Astrocyte (in vitro differentiated cells and primary cell): Measurements from ENCODE around the gene PFDN6. TPM values are rescaled to one million over a fixed set of nuclear protein-coding genes. Genes with fewer than 3 reads are reported as not detected.
"Not testable (repeated sequence)": the region's sequence is repeated elsewhere in the genome, so short reads cannot be mapped to it uniquely, and the experiment has no call there.

Source experiments
- DNase-seq: peaks from one replicate; pipeline ENCODE4 v3.0.0-alpha.2; 2010; ENCODE audit warnings: low read depth
- FAIRE-seq: peaks from 2 replicates; lab custom pipeline; 2011; peaks lifted over from hg19 to GRCh38; lab: Jason Lieb, UNC
- H2AFZ ChIP-seq: 2 replicates; pipeline ENCODE4 v1.6.0; 2012; ENCODE audit warnings: low read depth, low read length, inconsistent platforms
- H3K27ac ChIP-seq: 2 replicates; pipeline ENCODE4 v1.5.1; 2011; ENCODE audit warnings: low read depth, low read length, inconsistent platforms
- H3K27me3 ChIP-seq: 2 replicates; pipeline ENCODE4 v1.6.0; 2011; ENCODE audit warnings: low read length, inconsistent platforms; ENCODE audit not compliant: insufficient read depth
- H3K36me3 ChIP-seq: 2 replicates; pipeline ENCODE4 v1.5.1; 2011; ENCODE audit warnings: low read length, inconsistent platforms; ENCODE audit not compliant: insufficient read depth
- H3K4me1 ChIP-seq: 2 replicates; pipeline ENCODE4 v1.5.1; 2011; ENCODE audit warnings: low read length, inconsistent platforms; ENCODE audit not compliant: insufficient read depth
- H3K4me2 ChIP-seq: 2 replicates; pipeline ENCODE4 v1.6.0; 2012; ENCODE audit warnings: low read length, inconsistent platforms
- H3K4me3 ChIP-seq: 2 replicates; pipeline ENCODE4 v1.5.1; 2011; ENCODE audit warnings: low read depth, mild to moderate bottlenecking, low read length, inconsistent platforms; ENCODE audit not compliant: insufficient read depth
- H3K79me2 ChIP-seq: 2 replicates; pipeline ENCODE4 v1.6.0; 2012; ENCODE audit warnings: mild to moderate bottlenecking, low read length, inconsistent platforms; ENCODE audit not compliant: insufficient read depth
- H3K9ac ChIP-seq: 2 replicates; pipeline ENCODE4 v1.6.0; 2012; ENCODE audit warnings: mild to moderate bottlenecking, low read length, inconsistent platforms
- H3K9me3 ChIP-seq: 2 replicates; pipeline ENCODE4 v1.5.1; 2012; ENCODE audit warnings: low read depth, mild to moderate bottlenecking, low read length, inconsistent platforms; ENCODE audit not compliant: insufficient read depth
- H4K20me1 ChIP-seq: 2 replicates; pipeline ENCODE4 v1.6.0; 2012; ENCODE audit warnings: low read length, inconsistent platforms; ENCODE audit not compliant: insufficient read depth
- H3K27ac Mint-ChIP-seq: one replicate; pipeline ENCODE4 v1.8.0; 2021; ENCODE audit warnings: mild to moderate bottlenecking, mixed read lengths; ENCODE audit not compliant: unreplicated experiment
- H3K27me3 Mint-ChIP-seq: one replicate; pipeline ENCODE4 v1.8.0; 2021; ENCODE audit warnings: low read depth, mixed read lengths; ENCODE audit not compliant: unreplicated experiment
- H3K36me3 Mint-ChIP-seq: one replicate; pipeline ENCODE4 v1.8.0; 2021; ENCODE audit warnings: low read depth, mixed read lengths; ENCODE audit not compliant: unreplicated experiment
- H3K4me1 Mint-ChIP-seq: one replicate; pipeline ENCODE4 v1.8.0; 2021; ENCODE audit warnings: low read depth, mixed read lengths; ENCODE audit not compliant: unreplicated experiment
- H3K4me3 Mint-ChIP-seq: one replicate; pipeline ENCODE4 v1.8.0; 2021; ENCODE audit warnings: mild to moderate bottlenecking, moderate library complexity, mixed read lengths; ENCODE audit not compliant: unreplicated experiment
- H3K9me3 Mint-ChIP-seq: one replicate; pipeline ENCODE4 v1.8.0; 2021; ENCODE audit warnings: mild to moderate bottlenecking, mixed read lengths; ENCODE audit not compliant: unreplicated experiment
- CTCF ChIP-seq: IDR thresholded peaks from 2 replicates; pipeline ENCODE4 v1.5.1; 2011; ENCODE audit warnings: low read depth, mild to moderate bottlenecking, inconsistent platforms, low read length, moderate library complexity; ENCODE audit not compliant: insufficient read depth
- EZH2 ChIP-seq: IDR thresholded peaks from 2 replicates; pipeline ENCODE4 v1.6.1; 2012; ENCODE audit warnings: mild to moderate bottlenecking, low read length, inconsistent platforms; ENCODE audit not compliant: insufficient read depth
- total RNA-seq: library from RNA; stranded (reverse); gene quantifications from 2 replicates; pipeline ENCODE4 v1.2.1, GENCODE V29; 2021

Gene PFDN6
- total RNA-seq, 1 donor from 2014 or later, result 56.7 TPM

GRCh38 chr6:33273924-33274902 lies 15.2 kb upstream of the PFDN6 start:
- peak overlapping the region; percentile 90 for H3K9ac ChIP-seq
- peak overlapping the region; percentile 100 for H3K4me3 Mint-ChIP-seq
- H3K4me3 ChIP-seq, result peak overlapping the region; percentile 97
- no peaks in the 10 kb centered on the region for H3K27me3 ChIP-seq
- H3K27ac ChIP-seq, result no peak overlapping the region
- no peak for TF ChIP-seq EZH2
- H4K20me1 ChIP-seq, result peaks cover 63% of the 10 kb centered on the region
- peaks cover 49% of the 10 kb centered on the region for H3K4me1 ChIP-seq
- no peaks in the 10 kb centered on the region for H3K9me3 ChIP-seq
- no peak for DNase-seq
- H3K4me1 Mint-ChIP-seq, result peaks cover 26% of the 10 kb centered on the region
- H2AFZ ChIP-seq, result no peak overlapping the region
- H3K27ac Mint-ChIP-seq, result peak overlapping the region; percentile 77
- H3K36me3 ChIP-seq, result peaks cover 44% of the 10 kb centered on the region
- FAIRE-seq, result no peak
- H3K4me2 ChIP-seq, result peak overlapping the region; percentile 95
- H3K9me3 Mint-ChIP-seq, result no peaks in the 10 kb centered on the region
- H3K27me3 Mint-ChIP-seq, result no peaks in the 10 kb centered on the region
- H3K36me3 Mint-ChIP-seq, result peaks cover 15% of the 10 kb centered on the region
- H3K79me2 ChIP-seq, result peaks cover 62% of the 10 kb centered on the region

GRCh38 chr6:33275795-33276580 lies 13.4 kb upstream of the PFDN6 start:
- H3K79me2 ChIP-seq, result peaks cover 46% of the 10 kb centered on the region
- Mint-ChIP-seq H3K4me3 (peak overlapping the region; percentile 100), H3K4me1 (peaks cover 26% of the 10 kb centered on the region), H3K27ac (peak overlapping the region; percentile 95), H3K36me3 (peaks cover 17% of the 10 kb centered on the region)
- peak overlapping the region; percentile 43 for H3K27ac ChIP-seq
- not testable (repeated sequence) for H3K27me3 ChIP-seq, H2AFZ ChIP-seq, FAIRE-seq, H3K27me3 Mint-ChIP-seq, DNase-seq, H3K9me3 ChIP-seq, H3K9me3 Mint-ChIP-seq
- H3K9ac ChIP-seq, result peak overlapping the region; percentile 90
- H4K20me1 ChIP-seq, result peaks cover 80% of the 10 kb centered on the region
- peaks cover 47% of the 10 kb centered on the region for H3K4me1 ChIP-seq
- H3K36me3 ChIP-seq, result peaks cover 39% of the 10 kb centered on the region
- H3K4me3 ChIP-seq, result peak overlapping the region; percentile 54
- H3K4me2 ChIP-seq, result peak overlapping the region; percentile 95

- H3K79me2 ChIP-seq, result peaks cover 43% of the 10 kb centered on the region
- peak overlapping the region; percentile 54 for H3K4me3 ChIP-seq
- H3K27me3 Mint-ChIP-seq, result no peaks in the 10 kb centered on the region
- H2AFZ ChIP-seq, result no peak overlapping the region
- peaks cover 80% of the 10 kb centered on the region for H4K20me1 ChIP-seq
- peak overlapping the region; percentile 66 for H3K9ac ChIP-seq
- TF ChIP-seq CTCF (no peak), EZH2 (no peak)
- peaks cover 46% of the 10 kb centered on the region for H3K4me1 ChIP-seq
- peaks cover 21% of the 10 kb centered on the region for H3K36me3 Mint-ChIP-seq
- peaks cover 26% of the 10 kb centered on the region for H3K4me1 Mint-ChIP-seq
- peak overlapping the region; percentile 95 for H3K27ac Mint-ChIP-seq
- H3K4me3 Mint-ChIP-seq, result peak overlapping the region; percentile 100
- DNase-seq, result no peak
- no peaks in the 10 kb centered on the region for H3K9me3 Mint-ChIP-seq
- H3K4me2 ChIP-seq, result peak overlapping the region; percentile 95
- no peaks in the 10 kb centered on the region for H3K27me3 ChIP-seq
- H3K9me3 ChIP-seq, result no peaks in the 10 kb centered on the region
- no peak for FAIRE-seq
- peak overlapping the region; percentile 43 for H3K27ac ChIP-seq
- peaks cover 39% of the 10 kb centered on the region for H3K36me3 ChIP-seq
These were observed 12.9 kb upstream of the PFDN6 start for GRCh38 chr6:33276581-33276863.
